GM12878 (cell line): ENCODE measurements around the gene CLTRN.

ENCODE experiments used
- ATF7 ChIP-seq: fragments of 450-650 bp; IDR thresholded peaks from 2 replicates; pipeline ENCODE4 v1.6.1; 2016; ENCODE audit warnings: low read depth, mild to moderate bottlenecking
- BRCA1 ChIP-seq: IDR thresholded peaks from 2 replicates; pipeline ENCODE4 v1.6.1; 2011; ENCODE audit warnings: low read depth, low read length, improper control_type of control experiment
- E2F4 ChIP-seq: IDR thresholded peaks from 2 replicates; pipeline ENCODE4 v1.6.1; 2012; ENCODE audit warnings: low read depth, low read length, improper control_type of control experiment
- FOXM1 ChIP-seq: IDR thresholded peaks from 2 replicates; pipeline ENCODE4 v1.6.1; 2012; ENCODE audit warnings: low read depth, mild to moderate bottlenecking, inconsistent platforms, low read length, moderate library complexity
- MYC ChIP-seq: IDR thresholded peaks from 2 replicates; pipeline ENCODE4 v1.6.1; 2011; ENCODE audit warnings: mild to moderate bottlenecking, low read length, moderate library complexity, inconsistent platforms; ENCODE audit not compliant: insufficient read depth, insufficient replicate concordance, insufficient read length, severe bottlenecking
- REST ChIP-seq: IDR thresholded peaks from 2 replicates; pipeline ENCODE4 v1.6.1; 2012; ENCODE audit warnings: mild to moderate bottlenecking, low read depth, low read length
- SMC3 ChIP-seq: IDR thresholded peaks from 2 replicates; pipeline ENCODE4 v1.6.1; 2011; ENCODE audit warnings: low read length, improper control_type of control experiment, borderline replicate concordance
- TF ChIP-seq, protein P1 (sequence below): fragments of 450-650 bp; IDR thresholded peaks from 2 replicates; pipeline ENCODE4 v1.6.1; 2018; ENCODE audit warnings: borderline replicate concordance, mild to moderate bottlenecking; ENCODE audit not compliant: partially characterized antibody
- TF ChIP-seq, protein P2 (sequence below), 3 experiments: IDR thresholded peaks in 2 of 3; conservative IDR thresholded peaks in 1 of 3; 2 replicates each; pipeline ENCODE4 v1.5.1; 2011; ENCODE audit warnings: low read depth in 3 of 3, low read length in 3 of 3, mild to moderate bottlenecking in 3 of 3, control low read depth in 2 of 3, moderate library complexity in 2 of 3, inconsistent platforms in 1 of 3, mixed read lengths in 1 of 3; ENCODE audit not compliant: control insufficient read depth in 2 of 3, insufficient read depth in 1 of 3; ENCODE audit errors: extremely low read depth in 1 of 3

- TF ChIP-seq, protein P1, sequence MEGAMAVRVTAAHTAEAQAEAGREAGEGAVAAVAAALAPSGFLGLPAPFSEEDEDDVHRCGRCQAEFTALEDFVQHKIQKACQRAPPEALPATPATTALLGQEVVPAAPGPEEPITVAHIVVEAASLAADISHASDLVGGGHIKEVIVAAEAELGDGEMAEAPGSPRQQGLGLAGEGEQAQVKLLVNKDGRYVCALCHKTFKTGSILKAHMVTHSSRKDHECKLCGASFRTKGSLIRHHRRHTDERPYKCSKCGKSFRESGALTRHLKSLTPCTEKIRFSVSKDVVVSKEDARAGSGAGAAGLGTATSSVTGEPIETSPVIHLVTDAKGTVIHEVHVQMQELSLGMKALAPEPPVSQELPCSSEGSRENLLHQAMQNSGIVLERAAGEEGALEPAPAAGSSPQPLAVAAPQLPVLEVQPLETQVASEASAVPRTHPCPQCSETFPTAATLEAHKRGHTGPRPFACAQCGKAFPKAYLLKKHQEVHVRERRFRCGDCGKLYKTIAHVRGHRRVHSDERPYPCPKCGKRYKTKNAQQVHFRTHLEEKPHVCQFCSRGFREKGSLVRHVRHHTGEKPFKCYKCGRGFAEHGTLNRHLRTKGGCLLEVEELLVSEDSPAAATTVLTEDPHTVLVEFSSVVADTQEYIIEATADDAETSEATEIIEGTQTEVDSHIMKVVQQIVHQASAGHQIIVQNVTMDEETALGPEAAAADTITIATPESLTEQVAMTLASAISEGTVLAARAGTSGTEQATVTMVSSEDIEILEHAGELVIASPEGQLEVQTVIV = no peak
- TF ChIP-seq, protein P2, sequence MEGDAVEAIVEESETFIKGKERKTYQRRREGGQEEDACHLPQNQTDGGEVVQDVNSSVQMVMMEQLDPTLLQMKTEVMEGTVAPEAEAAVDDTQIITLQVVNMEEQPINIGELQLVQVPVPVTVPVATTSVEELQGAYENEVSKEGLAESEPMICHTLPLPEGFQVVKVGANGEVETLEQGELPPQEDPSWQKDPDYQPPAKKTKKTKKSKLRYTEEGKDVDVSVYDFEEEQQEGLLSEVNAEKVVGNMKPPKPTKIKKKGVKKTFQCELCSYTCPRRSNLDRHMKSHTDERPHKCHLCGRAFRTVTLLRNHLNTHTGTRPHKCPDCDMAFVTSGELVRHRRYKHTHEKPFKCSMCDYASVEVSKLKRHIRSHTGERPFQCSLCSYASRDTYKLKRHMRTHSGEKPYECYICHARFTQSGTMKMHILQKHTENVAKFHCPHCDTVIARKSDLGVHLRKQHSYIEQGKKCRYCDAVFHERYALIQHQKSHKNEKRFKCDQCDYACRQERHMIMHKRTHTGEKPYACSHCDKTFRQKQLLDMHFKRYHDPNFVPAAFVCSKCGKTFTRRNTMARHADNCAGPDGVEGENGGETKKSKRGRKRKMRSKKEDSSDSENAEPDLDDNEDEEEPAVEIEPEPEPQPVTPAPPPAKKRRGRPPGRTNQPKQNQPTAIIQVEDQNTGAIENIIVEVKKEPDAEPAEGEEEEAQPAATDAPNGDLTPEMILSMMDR (IDR thresholded peaks at IDR 0.05 in 2 of 3, conservative IDR thresholded peaks at IDR 0.05 in 1 of 3; ENCODE audit: control insufficient read depth in 2 of 3, extremely low read depth in 1 of 3, insufficient read depth in 1 of 3, low read depth in 3 of 3, low read length in 3 of 3) = no peak
- TF ChIP-seq BRCA1 (no peak), FOXM1 (no peak), E2F4 (no peak), ATF7 (no peak), MYC (no peak), SMC3 (no peak), REST (no peak)
Observed at GRCh38 chrX:15607067-15607466, 57.5 kb downstream of the CLTRN start.
